ENCODE data around the gene USP28.
"Not testable (repeated sequence)": the region's sequence is repeated elsewhere in the genome, so short reads cannot be mapped to it uniquely, and the experiment has no call there.

The USP28 gene

DNA sequence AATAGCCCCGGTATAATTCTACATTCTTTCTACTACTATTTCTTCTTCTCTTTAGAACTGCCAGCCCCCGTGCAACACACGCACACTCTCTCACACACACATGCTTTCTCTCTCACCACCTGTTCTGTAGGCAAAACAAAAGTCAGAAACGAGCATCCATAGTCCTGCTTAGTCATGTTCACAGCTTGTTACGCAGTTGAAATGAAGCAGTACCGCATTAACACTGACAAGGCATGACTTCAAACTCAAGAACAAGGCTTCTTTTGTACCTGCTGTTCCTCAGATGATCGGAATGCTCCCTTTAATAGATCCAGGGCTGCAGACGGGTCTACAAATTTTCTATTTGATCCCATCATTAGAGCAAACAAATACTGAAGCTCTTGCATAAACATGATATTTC, 42.2 kb downstream of the USP28 start:
- DNase-seq = no peak

DNA sequence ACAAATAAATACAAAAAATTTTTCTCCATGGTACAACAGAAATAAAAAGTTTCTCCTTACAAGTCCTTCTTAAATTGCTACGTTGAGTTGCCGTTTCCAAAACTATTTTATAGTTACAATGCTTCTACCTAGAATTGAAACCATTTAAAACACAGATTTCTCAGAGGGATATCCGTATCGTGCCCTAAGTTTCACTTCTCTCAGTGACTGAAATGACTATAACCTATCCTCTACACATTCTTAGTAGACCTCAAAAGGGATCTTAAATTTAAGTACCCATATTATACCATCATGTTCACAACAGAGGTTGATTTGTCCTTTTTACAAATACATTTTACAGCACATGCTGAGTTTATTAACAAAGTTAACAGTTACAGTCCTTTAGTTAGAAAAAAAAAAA, 44.1 kb downstream of the USP28 start:
- DNase-seq = no peak

DNA sequence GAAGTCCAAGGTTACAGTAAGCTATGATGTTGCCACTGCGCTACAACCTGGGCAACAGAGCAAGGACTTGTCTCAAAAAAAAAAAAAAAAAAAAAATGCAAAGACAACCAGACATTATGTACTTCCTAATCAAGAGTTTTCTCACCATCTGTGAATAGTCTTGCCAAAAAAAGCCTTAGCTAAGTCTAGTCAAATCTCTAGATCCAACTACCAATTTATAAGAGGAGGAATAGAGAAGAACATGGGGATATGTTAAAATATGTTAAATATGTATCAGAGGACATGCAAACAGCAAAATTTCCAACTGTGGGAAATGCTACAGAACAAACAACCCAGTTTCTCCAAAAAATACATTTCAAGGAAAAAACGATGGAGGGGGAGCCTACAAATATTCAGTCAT, 45.6 kb downstream of the USP28 start:
- no peak for DNase-seq

DNA sequence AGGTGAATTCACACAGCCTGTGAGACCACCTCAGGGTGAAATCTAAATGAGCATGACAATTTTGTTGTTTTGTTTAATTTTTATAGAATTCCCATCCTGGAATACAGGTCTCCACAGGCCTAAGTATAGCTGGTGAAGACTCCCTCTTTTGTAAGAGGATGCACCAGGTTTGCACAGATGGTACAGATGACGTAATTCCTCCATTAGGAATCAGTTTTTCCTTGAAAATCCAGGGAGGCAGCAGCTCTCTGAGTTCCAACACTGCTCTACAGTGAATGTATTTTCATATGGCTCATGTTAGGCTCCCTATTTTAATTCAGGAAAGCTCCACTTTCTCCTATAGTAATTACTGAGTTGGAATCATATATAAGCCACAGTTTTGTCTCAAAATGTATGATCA, 47.2 kb downstream of the USP28 start:
- no peak for DNase-seq

DNA sequence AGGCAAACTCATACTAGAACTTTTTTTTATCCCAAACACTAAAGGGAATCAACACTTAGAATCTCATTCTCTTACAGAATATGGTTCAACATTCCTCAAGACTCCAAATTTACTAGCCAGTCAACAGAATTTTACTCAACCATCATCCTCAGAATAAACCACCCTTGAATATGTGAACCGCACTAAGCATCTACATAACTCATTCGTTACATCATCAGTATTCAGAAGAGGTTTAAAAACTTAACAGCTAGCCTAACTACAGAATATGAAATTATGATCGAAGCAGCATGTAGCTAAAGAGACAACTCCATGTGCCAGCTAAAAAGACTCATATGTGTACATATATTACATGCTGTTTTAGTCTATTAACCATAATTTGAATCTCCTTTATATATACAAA, 47.9 kb downstream of the USP28 start:
- DNase-seq = no peak

DNA sequence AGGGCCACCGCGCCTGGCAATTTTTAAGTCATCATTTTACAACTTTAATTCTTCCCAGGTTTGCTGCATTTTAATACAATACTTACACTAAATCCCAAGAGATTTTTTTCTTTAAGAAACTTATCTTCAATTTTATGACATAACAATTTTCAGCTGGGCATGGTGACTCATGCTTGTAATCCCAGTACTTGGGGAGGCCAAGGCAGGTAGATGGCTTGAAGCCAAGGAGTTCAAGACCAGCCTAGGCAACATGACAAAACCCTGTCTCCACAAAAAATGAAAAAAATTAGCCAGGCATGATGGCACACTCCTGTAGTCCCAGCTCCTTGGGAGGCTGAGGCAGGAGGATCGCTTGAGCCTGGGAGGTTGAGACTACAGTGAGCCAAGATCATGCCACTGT, 56.9 kb downstream of the USP28 start:
- no peak for DNase-seq

DNA sequence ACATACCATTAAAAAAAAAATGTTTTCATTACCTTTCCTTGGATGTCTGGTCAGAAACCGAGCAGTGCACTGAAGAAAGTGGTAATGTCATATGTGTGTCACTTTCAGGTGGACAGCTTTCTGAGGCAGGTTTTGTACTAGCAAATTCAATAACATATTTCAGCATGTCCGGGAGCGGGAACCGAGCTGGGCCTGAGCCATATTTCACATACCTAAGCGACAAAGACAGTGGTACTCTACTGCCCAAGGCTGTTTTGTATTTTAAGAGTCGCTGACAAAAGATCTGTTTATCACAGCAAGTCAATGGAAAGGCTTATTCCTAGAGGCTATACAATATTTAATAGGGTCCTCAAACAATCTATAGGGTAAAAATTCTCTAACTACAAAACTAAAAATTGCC, 57.7 kb downstream of the USP28 start:
- DNase-seq = no peak

DNA sequence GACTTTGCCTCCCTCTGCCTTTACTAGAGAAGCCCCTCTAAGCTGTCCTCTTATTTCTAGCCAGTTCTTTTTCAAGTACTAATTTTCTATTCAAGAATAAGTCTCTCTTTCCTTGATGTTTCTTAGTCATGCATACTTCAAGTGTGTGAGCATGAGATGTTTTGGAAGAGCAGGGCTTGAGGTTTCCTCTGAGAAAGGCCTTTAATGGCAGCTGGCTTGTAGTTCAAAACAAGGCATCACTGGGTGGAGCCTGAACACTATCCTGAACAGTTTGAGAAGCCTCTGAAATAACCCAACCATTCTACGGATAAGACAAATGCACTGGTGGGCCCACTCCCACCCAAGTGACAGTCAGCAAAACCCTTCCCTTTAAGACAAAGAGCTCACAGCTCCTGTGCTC, 58.2 kb downstream of the USP28 start:
- DNase-seq = no peak

DNA sequence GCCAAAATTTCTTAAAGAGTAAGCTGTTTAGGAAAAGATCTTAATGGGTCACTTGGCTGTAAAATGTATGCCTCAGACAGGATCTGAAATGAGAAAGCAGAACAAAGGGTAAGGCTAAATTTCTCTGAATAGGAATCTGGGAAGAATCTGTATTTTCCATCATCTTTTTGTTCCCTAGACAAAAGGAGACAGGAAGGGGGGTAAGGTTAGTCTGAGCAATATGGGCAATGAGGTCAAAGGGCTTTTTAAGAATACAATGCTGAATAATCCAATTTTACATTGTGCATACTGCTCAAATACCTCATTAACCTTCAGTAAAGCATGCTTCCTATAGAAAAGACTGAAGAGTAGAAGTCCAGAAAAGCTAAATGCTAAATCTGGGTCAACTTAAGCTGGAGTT, 61.2 kb downstream of the USP28 start:
- DNase-seq = no peak

DNA sequence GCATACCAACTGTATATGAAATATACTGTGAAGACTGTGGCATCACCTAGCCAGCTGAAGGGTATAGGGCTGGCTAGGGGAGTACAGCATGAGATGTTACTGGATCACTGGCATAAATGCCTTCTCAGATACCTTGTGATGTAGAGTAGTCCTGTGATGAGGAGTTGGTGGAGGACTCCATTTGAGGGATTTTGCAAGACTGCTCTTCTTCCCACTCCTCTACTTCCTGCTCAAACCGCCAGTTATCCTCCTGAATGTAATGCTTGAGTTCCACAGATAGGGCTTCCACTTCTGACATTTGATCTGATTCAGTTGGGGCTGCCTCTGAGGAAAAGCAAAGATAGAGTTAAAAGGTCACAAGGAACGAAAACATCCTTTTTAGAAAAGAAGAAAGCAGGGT, 66.4 kb downstream of the USP28 start:
- no peak for DNase-seq

DNA sequence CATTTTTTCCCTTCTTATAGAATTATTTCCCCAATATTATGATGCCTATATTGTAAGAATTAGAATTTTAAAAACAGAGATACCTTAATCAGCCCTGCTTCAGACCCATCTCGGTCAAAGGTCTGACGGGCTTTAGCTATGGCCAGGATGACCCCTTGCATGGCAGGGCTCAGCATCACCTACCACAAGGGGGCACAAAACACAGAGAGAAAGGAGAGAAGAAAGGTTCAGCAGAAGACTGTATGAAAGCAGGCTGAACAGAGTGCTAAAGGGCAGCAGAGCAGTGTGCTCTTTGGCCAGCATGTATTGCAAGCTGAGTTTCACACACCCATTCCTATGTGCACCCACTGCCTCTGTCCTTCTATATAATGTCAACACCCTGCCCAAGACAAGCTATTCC, 69.0 kb downstream of the USP28 start:
- DNase-seq = peak; percentile 27

DNA sequence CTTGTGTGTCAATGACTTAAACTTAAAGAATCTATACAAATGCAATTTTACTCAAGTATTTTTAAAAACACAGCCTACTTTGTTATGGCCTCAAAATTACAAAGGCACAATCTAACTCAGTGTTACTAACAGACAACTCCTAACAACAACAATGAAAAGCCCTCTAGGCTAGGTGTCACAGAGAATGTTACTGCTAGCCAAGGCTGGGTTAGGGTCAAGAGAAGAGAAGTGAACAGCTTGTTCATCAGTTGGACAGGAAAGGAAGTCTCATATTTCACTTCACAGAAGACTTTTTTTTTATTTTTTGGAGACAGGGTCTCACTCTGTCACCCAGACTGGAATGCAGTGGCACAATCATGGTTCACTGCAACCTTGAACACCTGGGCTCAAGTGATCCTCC, 69.7 kb downstream of the USP28 start:
- DNase-seq = no peak

DNA sequence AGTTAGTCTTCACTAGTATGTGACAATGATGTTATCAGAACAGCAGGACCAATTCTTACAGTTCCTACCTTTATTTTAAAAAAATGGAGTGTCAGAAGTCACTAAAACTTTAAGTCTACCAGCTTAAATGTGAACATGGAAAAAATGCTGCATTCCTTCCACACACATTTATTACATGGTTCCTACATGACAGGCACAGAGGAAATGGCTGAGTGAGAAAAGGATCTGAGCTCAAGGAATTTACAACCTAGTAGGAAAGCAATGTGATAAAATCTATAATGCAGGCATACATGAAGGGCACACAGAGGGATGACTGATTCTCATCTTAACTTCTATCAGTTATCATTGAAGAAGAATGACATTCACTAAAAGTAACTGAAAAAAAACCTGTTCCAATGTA, 72.8 kb downstream of the USP28 start:
- no peak for DNase-seq

DNA sequence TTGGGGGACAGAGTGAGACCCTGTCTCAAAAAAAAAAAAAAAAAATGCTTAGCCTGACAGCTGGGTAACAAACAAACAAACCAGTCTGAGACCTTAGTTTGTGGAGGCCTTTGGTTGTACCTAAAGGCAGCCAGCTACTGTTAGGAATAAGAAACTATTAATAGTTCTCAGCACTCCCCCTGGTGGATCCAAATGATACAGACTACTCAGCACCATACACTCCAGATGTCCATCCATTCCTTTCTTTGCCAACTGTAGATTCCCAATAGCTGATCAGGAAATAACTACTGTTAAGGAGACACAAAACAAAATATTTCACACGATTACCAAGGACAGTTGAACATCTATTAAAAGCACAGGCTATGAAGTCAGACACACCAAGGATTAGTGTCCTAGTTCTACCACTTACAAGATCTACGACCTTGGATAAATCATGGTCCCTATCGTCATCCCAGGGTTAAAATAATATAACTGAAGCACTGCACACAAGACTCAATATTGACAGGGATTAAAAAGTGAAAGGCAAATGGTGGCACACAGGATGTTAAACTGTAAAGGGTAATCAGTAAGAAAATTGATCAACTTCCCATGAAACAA, 78.6 kb downstream of the USP28 start:
- DNase-seq = no peak

DNA sequence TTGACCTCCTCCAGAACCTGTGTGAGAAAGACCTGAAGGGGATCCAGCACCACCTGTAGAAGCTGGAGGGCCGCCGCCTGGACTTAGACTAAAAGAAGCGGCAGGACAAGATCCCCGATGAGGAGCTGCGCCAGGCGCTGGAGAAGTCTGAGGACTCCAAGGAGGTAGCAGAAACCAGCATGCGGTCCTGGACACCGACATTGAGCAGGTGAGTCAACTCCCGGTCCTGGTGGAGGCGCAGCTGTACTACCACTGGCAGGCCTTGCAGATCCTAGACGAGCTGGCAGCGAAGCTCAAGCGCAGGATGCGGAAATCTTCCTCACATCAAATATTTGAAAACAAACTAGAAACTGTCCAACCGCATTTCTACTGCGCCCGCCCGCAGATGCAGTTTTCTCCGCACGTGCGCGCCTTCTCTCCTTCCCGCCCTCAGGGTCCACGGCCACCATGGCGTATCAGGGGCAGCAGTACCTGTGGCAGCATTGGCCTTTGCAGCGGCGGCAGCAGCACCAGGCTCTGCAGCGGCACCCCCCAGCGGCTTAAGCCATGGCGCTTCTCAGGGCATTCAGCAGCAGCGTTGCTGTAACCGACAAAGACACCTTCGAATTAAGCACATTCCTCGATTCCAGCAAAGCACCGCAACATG, 85.6 kb downstream of the USP28 start:
- no peak for DNase-seq

DNA sequence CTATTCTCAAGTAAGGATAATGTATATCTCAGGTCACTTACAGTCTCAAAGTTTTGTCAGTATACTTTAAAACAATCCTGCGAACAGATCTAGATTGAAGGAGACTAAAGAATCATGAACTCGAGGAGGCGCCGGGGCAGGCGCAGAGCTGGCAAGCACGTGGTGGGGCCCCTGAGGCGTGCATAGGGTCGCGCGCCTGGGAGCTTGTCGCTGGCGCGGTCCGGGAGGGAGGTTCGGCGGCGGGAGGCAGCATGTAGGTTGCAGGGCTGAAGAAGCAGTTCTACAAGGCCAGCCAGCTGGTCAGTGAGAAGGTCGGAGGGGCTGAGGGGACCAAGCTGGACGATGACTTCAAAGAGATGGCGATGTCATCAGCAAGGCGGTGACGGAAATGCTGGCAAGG, 86.4 kb downstream of the USP28 start:
- not testable (repeated sequence) for DNase-seq

DNA sequence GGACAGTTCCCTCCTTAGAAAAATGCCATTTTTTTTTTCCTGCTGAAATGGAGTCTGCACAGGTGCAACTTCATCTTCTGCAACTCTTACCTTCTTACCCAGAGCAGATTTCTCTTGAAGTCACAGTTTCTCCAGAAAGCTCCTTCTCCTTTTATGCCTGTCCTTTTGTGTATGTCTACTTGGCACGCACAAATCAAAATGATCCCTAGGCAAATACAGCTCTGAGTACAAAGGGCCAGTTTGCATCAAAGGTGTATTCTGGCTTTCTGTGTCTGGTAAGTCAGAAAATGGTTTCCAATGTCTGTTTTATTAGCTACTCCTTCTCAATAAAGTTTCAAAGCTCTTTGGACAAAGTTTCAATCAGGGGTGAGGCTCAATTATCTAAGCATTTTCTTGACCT, 93.2 kb downstream of the USP28 start:
- DNase-seq = no peak

DNA sequence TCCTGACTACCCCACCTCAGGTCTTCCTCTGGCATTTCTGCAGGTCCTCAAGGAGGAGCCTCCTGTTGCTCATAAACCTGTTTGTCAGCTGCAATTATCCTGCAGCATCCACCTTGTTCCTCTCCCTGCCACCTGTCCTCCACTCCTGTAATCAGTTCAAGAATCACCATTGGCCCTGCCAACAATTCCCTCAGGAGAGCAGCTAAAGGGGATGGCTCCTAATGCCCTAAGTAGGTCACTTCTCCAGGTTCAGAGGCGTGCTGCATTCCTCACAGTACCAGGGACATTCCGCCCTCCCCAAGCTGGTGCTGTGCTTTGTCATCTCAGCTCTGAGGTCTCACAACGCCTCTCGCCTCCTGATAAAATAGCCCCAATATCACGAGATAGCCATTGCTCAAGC, 93.7 kb downstream of the USP28 start:
- DNase-seq = no peak

DNA sequence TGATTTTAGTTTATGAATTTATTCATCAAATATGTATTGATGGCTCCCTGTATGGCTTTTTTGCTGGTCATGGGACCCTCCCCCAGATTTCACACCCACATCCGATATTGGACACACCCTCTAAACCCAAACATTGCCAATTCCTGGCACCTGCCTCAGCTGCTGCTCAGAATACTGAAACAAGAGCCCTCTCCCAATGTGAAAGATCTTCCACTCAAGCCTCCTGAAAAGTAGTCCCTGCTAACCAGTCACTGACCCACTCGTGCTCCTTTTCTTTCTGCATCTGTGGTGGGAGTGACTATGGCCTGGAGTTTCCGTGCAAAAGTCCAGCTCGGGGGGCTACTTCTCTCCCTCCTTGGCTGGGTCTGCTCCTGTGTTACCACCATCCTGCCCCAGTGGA, 95.9 kb downstream of the USP28 start, which contains the start of gene CLDN25:
CLDN25 (plus strand) TSS at position 301 of the 400 bp plus-strand sequence; CDS start at position 301, 0 bp downstream.
- no peak for DNase-seq

DNA sequence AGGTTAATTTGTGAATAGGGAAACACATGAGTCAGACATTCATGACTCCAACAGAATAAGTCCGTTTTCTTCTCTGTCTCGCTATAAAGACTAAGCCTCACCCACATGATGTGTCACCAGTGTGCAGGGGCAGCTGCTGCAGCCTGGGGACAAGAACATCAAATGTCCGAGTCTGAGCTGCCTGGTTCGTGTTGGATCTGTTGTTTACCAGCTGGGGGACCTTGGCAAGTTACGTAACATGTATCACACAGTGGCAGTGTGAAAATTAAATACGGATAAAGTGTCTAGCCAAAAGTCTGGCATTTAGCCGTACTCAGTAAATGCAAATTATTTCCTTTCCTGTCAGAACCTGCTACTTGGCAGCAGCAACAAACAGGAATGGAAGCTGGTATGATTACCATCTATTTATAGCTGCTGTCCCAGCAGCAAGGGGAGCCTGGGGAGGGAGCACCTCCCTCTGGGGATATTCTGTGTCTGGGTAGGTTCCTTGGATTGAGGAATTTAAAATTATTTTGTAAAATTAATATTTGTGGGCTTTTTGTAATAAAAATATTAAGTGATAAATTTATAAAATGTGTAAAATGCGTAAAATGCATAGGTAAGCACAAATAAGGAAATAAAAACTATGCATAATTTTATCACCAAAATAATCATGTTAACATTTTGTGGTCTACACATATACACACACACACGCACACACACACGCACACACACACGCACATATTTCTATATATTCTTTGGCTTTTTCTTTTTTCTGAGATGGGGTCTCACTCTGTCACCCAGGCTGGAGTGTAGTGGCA, 97.1 kb downstream of the USP28 start:
- no peak for DNase-seq

DNA sequence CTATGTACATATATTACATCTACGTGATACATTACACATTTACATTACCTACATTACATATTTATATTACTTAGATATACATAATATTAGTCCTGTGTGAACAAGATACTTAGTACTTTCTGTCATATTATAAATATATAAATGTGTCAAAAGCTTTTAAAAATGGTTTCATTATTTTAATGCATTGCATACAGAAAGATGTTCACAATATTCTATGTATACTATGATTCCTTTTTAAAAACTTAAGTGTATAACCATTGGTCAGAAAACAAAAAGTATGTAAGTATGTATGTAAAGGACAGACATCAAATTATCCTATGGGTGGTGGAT, 101.2 kb downstream of the USP28 start:
- no peak for DNase-seq

DNA sequence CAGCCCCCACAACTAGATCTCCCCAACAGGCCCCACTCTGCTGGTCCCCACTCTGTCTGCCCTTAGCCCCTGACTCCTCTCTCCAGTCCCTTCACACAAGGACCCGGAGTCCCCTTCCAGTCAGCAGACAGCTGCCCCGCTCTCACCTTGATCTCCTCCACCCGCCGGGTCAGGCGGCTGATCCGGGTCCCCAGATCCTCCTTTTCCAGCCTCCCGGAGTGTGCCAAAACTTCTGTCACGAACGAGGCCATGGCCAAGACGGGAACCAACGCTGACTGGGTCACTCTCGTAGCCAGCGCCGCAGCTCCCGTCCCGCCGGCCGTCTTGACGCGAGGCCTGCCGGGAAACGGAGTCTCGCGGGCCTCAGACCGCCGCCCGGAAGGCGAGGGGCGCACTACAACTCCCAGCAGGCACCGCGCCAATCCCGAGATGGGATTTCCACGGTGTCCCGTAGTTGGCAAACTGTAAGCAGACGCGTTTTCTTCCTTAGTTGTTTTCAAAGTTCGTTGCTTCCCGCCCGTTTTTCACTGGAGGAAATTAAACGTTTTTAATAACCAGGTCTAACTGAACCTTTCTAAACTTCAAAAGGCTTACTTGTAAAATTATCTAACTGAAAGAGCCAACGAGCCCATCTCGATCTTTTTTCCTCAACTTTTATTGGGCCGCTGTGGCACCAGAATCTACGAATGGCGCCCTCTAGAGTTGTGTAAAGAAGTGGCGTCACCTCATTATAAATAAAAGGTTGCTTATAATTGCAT, 101.8 kb downstream of the USP28 start, which contains the start of gene ZW10:
ZW10 (minus strand) TSS at position 277 of the 758 bp plus-strand sequence; CDS start at position 251, 26 bp downstream.
- DNase-seq = peak; percentile 93

DNA sequence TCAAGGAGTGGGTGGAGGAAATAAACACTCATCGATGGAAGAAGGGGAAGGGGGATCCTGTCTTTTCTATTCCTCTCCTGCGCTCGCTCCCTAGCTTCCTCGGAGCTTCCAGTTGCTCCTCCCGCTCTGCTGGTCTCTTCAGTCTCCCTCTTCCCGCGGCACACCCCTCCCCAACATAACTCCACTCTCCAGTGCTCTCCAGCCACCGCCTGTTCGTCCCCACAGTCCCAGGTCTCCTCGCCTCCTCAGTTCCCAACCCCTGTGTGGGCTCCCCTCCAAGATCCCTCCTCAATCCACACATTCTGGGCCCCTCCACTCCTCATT, 102.3 kb downstream of the USP28 start:
- no peak for DNase-seq

DNA sequence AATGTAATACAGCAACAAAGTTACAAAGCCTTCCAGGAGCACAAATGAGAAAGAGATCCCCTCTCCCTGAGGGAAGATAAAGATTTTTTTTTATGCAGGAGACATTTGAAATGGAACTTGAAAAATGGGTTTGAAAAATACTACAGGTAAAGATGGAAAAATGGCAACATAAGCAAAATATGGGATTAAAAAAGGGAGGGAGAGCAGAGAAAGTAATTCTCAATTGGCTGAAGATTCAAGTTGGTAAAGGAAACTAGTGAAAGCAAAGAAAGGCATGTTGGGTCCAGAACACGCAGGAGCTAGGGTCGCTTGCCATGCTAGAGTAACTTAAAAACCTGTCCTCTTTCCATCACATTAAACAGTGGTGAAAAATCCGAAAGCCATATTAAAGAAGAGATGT, 103.4 kb downstream of the USP28 start:
- no peak for DNase-seq

Data from stimulated activated CD8-positive, alpha-beta memory T cell treated with anti-CD3 and anti-CD28 coated beads, Interleukin-4, amount 100 ng/mL, for 48 hours (primary cell).